Neural cell (in vitro differentiated cells): ENCODE measurements around the gene TMEM201. TPM values are rescaled to one million over a fixed set of nuclear protein-coding genes. Genes with fewer than 3 reads are reported as not detected.

ENCODE experiments used
- H2AFZ ChIP-seq: fragments of 200-600, 300-800 bp; sonication (generic), shearing (Covaris generic); 2 replicates; pipeline ENCODE4 v1.6.0; 2014; ENCODE audit warnings: low read depth, mild to moderate bottlenecking, antibody characterized with exemption, low read length, moderate library complexity
- H3F3A ChIP-seq: fragments of 200-600 bp; shearing (Covaris generic); 2 replicates; pipeline ENCODE4 v1.6.1; 2016; ENCODE audit warnings: mild to moderate bottlenecking, moderate library complexity, mixed read lengths, antibody characterized with exemption, low read length; ENCODE audit not compliant: insufficient read depth, poor library complexity, severe bottlenecking
- H3K27ac ChIP-seq: fragments of 200-600, 300-800 bp; sonication (generic), shearing (Covaris generic); 2 replicates; pipeline ENCODE4 v1.5.1; 2014; ENCODE audit warnings: mild to moderate bottlenecking, low read length, moderate library complexity
- H3K27me3 ChIP-seq: fragments of 300-800, 200-600 bp; sonication (generic), shearing (Covaris generic); 2 replicates; pipeline ENCODE4 v1.6.0; 2014; ENCODE audit warnings: mild to moderate bottlenecking, low read depth, low read length, moderate library complexity; ENCODE audit not compliant: insufficient read depth
- H3K36me3 ChIP-seq: fragments of 300-800, 200-600 bp; sonication (generic), shearing (Covaris generic); 2 replicates; pipeline ENCODE4 v1.5.1; 2014; ENCODE audit warnings: mild to moderate bottlenecking, antibody characterized with exemption, low read length, moderate library complexity; ENCODE audit not compliant: insufficient read depth
- H3K4me2 ChIP-seq: fragments of 300-800, 200-600 bp; sonication (generic), shearing (Covaris generic); 2 replicates; pipeline ENCODE4 v1.6.0; 2014; ENCODE audit warnings: mild to moderate bottlenecking, low read length
- H3K4me3 ChIP-seq: fragments of 300-800, 200-600 bp; sonication (generic), shearing (Covaris generic); 2 replicates; pipeline ENCODE4 v1.5.1; 2014; ENCODE audit warnings: mild to moderate bottlenecking, low read length, moderate library complexity
- H3K79me2 ChIP-seq: fragments of 200-600 bp; shearing (Covaris generic); replicated peaks from 2 replicates; pipeline ENCODE4 v1.6.0; 2014; ENCODE audit warnings: mild to moderate bottlenecking, low read length, moderate library complexity; ENCODE audit not compliant: insufficient read depth
- H3K9ac ChIP-seq: fragments of 300-800, 200-600 bp; sonication (generic), shearing (Covaris generic); 2 replicates; pipeline ENCODE4 v1.6.1; 2016; ENCODE audit warnings: mild to moderate bottlenecking, low read length, mixed read lengths
- H3K9me2 ChIP-seq: fragments of 200-600 bp; shearing (Covaris generic); 2 replicates; pipeline ENCODE4 v1.6.1; 2016; ENCODE audit warnings: mild to moderate bottlenecking, low read length, mixed read lengths; ENCODE audit not compliant: insufficient read depth
- H3K9me3 ChIP-seq: fragments of 200-600, 300-800 bp; sonication (generic), shearing (Covaris generic); 2 replicates; pipeline ENCODE4 v1.6.1; 2016; ENCODE audit warnings: mild to moderate bottlenecking, mixed run types, low read length, moderate library complexity, mixed read lengths
- H4K20me1 ChIP-seq: fragments of 200-600 bp; shearing (Covaris generic); 2 replicates; pipeline ENCODE4 v1.6.1; 2016; ENCODE audit warnings: mild to moderate bottlenecking, mixed run types; ENCODE audit not compliant: insufficient read depth
- CTCF ChIP-seq: fragments of 450-650 bp; IDR thresholded peaks from 2 replicates; pipeline ENCODE4 v1.5.1; 2014; ENCODE audit warnings: antibody characterized with exemption, mild to moderate bottlenecking, moderate library complexity; ENCODE audit not compliant: poor library complexity, severe bottlenecking
- EP300 ChIP-seq: fragments of 450-650 bp; conservative IDR thresholded peaks from 2 replicates; pipeline ENCODE4 v1.6.1; 2014; ENCODE audit warnings: antibody characterized with exemption, mild to moderate bottlenecking, moderate library complexity; ENCODE audit not compliant: poor library complexity, severe bottlenecking
- EZH2 ChIP-seq: fragments of 200-600, 300-800 bp; shearing (Covaris generic), sonication (generic); IDR thresholded peaks from 2 replicates; pipeline ENCODE4 v1.6.1; 2014; ENCODE audit warnings: antibody characterized with exemption, low read length, borderline replicate concordance, mild to moderate bottlenecking; ENCODE audit not compliant: insufficient read depth, poor library complexity, severe bottlenecking
- MXI1 ChIP-seq: fragments of 450-650 bp; conservative IDR thresholded peaks from 2 replicates; pipeline ENCODE4 v1.6.1; 2014; ENCODE audit warnings: antibody characterized with exemption, mild to moderate bottlenecking; ENCODE audit not compliant: poor library complexity, severe bottlenecking
- POLR2AphosphoS5 ChIP-seq: IDR thresholded peaks from 2 replicates; pipeline ENCODE4 v1.6.1; 2012
- RAD21 ChIP-seq: fragments of 450-650 bp; conservative IDR thresholded peaks from 2 replicates; pipeline ENCODE4 v1.6.1; 2014; ENCODE audit warnings: antibody characterized with exemption, mild to moderate bottlenecking, moderate library complexity
- SMC3 ChIP-seq: fragments of 450-650 bp; conservative IDR thresholded peaks from 2 replicates; pipeline ENCODE4 v1.6.1; 2014; ENCODE audit warnings: antibody characterized with exemption, mild to moderate bottlenecking, moderate library complexity; ENCODE audit not compliant: poor library complexity
- TAF1 ChIP-seq: IDR thresholded peaks from 2 replicates; pipeline ENCODE4 v1.6.1; 2012; ENCODE audit warnings: low read depth
- polyA plus RNA-seq: library from polyadenylated mRNA; depleted of rRNA; stranded (reverse); fragments of >200 nt; gene quantifications from 2 replicates; pipeline ENCODE4 v1.2.3, GENCODE V29; 2014
- TF ChIP-seq, protein P1 (sequence below): IDR thresholded peaks from 2 replicates; pipeline ENCODE4 v1.6.1; 2012; ENCODE audit warnings: borderline replicate concordance

The TMEM201 gene
- polyA plus RNA-seq, 1 donor from 2014 or later: 7.3 TPM

- no peak overlapping the region for H3K4me3 ChIP-seq
- H3K9me3 ChIP-seq: no peaks in the 10 kb centered on the region
- no peaks in the 10 kb centered on the region for H3K27me3 ChIP-seq
- H3K79me2 ChIP-seq: no peaks in the 10 kb centered on the region
- H4K20me1 ChIP-seq: no peaks in the 10 kb centered on the region
- H3K36me3 ChIP-seq: no peaks in the 10 kb centered on the region
- no peak overlapping the region for H3K9ac ChIP-seq
- H3K9me2 ChIP-seq: no peaks in the 10 kb centered on the region
- no peak overlapping the region for H2AFZ ChIP-seq
- H3K4me2 ChIP-seq: no peak overlapping the region
- H3F3A ChIP-seq: no peaks in the 10 kb centered on the region
- no peak for TF ChIP-seq EP300
- TF ChIP-seq RAD21: no peak
- no peak for TF ChIP-seq POLR2AphosphoS5
- TF ChIP-seq TAF1: no peak
- no peak for TF ChIP-seq MXI1
- TF ChIP-seq, protein P1, sequence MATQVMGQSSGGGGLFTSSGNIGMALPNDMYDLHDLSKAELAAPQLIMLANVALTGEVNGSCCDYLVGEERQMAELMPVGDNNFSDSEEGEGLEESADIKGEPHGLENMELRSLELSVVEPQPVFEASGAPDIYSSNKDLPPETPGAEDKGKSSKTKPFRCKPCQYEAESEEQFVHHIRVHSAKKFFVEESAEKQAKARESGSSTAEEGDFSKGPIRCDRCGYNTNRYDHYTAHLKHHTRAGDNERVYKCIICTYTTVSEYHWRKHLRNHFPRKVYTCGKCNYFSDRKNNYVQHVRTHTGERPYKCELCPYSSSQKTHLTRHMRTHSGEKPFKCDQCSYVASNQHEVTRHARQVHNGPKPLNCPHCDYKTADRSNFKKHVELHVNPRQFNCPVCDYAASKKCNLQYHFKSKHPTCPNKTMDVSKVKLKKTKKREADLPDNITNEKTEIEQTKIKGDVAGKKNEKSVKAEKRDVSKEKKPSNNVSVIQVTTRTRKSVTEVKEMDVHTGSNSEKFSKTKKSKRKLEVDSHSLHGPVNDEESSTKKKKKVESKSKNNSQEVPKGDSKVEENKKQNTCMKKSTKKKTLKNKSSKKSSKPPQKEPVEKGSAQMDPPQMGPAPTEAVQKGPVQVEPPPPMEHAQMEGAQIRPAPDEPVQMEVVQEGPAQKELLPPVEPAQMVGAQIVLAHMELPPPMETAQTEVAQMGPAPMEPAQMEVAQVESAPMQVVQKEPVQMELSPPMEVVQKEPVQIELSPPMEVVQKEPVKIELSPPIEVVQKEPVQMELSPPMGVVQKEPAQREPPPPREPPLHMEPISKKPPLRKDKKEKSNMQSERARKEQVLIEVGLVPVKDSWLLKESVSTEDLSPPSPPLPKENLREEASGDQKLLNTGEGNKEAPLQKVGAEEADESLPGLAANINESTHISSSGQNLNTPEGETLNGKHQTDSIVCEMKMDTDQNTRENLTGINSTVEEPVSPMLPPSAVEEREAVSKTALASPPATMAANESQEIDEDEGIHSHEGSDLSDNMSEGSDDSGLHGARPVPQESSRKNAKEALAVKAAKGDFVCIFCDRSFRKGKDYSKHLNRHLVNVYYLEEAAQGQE: no peak
- H3K27ac ChIP-seq: no peak overlapping the region
Measured at GRCh38 chr1:9626201-9626608, 37.5 kb downstream of the TMEM201 start.

GRCh38 chr1:9628541-9629444 is 40.1 kb downstream of the TMEM201 start:
- Histone ChIP-seq H3K79me2 (no peaks in the 10 kb centered on the region), H3K9me2 (no peaks in the 10 kb centered on the region), H3F3A (no peaks in the 10 kb centered on the region), H3K27ac (no peak overlapping the region), H4K20me1 (no peaks in the 10 kb centered on the region), H3K36me3 (no peaks in the 10 kb centered on the region), H3K4me3 (no peak overlapping the region), H3K9me3 (no peaks in the 10 kb centered on the region), H3K9ac (no peak overlapping the region), H2AFZ (no peak overlapping the region), H3K4me2 (no peak overlapping the region), H3K27me3 (no peaks in the 10 kb centered on the region)
- TF ChIP-seq, protein P1: no peak
- TF ChIP-seq EP300 (no peak), EZH2 (no peak), RAD21 (no peak), SMC3 (no peak), TAF1 (no peak), POLR2AphosphoS5 (no peak), MXI1 (no peak), CTCF (no peak)
